Epithelial cell of esophagus (primary cell): ENCODE measurements around the gene IGF1R.

Experiments used
- DNase-seq: peaks from one replicate; pipeline ENCODE4 v3.0.0; 2010; ENCODE audit warnings: low read depth
- H3K4me3 ChIP-seq: 2 replicates; pipeline ENCODE4 v1.5.1; 2011; ENCODE audit warnings: mild to moderate bottlenecking, low read length, control low read depth
- TF ChIP-seq, protein P1 (sequence below): IDR thresholded peaks from 2 replicates; pipeline ENCODE4 v1.5.1; 2011; ENCODE audit warnings: low read depth, mild to moderate bottlenecking, low read length, control low read depth, inconsistent platforms; ENCODE audit not compliant: insufficient read depth; ENCODE audit errors: missing control alignments

IGF1R gene

GRCh38 chr15:98863983-98864382 is 215.6 kb downstream of the IGF1R start:
- DNase-seq, result no peak
- TF ChIP-seq, protein P1, sequence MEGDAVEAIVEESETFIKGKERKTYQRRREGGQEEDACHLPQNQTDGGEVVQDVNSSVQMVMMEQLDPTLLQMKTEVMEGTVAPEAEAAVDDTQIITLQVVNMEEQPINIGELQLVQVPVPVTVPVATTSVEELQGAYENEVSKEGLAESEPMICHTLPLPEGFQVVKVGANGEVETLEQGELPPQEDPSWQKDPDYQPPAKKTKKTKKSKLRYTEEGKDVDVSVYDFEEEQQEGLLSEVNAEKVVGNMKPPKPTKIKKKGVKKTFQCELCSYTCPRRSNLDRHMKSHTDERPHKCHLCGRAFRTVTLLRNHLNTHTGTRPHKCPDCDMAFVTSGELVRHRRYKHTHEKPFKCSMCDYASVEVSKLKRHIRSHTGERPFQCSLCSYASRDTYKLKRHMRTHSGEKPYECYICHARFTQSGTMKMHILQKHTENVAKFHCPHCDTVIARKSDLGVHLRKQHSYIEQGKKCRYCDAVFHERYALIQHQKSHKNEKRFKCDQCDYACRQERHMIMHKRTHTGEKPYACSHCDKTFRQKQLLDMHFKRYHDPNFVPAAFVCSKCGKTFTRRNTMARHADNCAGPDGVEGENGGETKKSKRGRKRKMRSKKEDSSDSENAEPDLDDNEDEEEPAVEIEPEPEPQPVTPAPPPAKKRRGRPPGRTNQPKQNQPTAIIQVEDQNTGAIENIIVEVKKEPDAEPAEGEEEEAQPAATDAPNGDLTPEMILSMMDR, result no peak
- no peak overlapping the region for H3K4me3 ChIP-seq

- TF ChIP-seq, protein P1, result no peak
- H3K4me3 ChIP-seq, result peak overlapping the region; percentile 47
- DNase-seq, result peak; percentile 76
Observed at GRCh38 chr15:98865397-98866339, 217.3 kb downstream of the IGF1R start.

DNA sequence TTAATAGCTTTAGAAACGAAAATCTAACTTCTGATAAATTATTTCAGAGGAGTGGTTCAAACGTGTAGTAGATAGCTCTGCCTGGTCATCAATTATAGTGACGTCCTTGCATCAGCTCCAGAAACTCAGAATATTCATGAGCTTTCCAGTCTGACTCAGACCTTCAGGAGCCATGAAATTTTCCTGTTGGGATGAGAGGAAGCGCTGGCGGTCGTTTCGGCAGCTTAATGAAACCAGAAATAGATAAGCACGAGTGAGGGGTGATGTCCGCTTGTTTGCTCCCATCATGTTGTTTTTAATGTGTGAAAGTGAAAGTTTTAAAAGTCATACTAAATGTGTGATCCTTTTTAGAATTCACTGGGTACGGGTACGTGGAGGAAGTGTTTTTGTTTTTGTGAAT is 218.2 kb downstream of the IGF1R start:
- DNase-seq, result no peak
- no peak overlapping the region for H3K4me3 ChIP-seq
- TF ChIP-seq, protein P1, result no peak

DNA sequence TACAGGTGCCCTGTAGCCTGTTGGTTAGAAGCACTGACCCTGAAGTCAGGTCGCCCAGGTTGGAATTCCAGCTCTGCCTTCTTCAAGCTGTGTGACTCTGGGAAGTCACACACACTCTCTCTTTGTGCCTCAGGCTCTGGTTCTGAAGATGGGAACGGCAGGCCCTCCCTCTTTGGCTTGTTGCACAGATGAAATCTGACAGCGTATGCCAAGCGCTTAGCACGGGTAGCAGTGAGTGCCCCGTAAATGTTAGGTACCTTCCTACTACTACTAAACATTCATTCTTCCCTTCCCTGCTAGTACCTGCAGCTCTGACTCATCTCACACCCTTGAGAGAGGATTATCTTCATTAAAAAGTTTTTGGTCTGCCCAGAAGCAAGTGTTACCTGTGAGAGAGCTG is 220.2 kb downstream of the IGF1R start:
- H3K4me3 ChIP-seq, result no peak overlapping the region
- peak; percentile 77 for DNase-seq
- TF ChIP-seq, protein P1, result no peak

DNA sequence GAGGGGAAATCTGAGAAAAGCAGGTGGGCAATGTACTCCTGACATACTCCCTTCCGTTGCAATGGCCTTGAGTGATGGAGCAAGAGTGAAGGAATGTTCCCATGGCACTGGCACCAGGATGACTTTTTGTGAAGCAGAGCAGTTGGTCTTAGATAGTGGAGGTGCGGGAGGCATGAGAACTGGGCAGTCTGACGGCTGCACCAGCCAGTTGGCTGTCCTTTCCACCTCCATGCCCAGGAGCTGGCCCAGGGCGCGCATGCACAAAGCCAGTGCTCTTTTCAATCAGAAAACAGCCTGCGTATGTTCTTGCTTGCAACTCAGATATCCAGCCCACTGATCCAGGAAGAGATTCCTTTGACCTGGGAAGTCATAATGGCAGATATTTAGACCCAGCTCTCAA is 222.4 kb downstream of the IGF1R start:
- DNase-seq, result no peak
- TF ChIP-seq, protein P1, result no peak
- no peak overlapping the region for H3K4me3 ChIP-seq

GRCh38 chr15:98872774-98873173 is 224.4 kb downstream of the IGF1R start:
- no peak for DNase-seq
- TF ChIP-seq, protein P1, result no peak
- H3K4me3 ChIP-seq, result no peak overlapping the region
